CD1c-positive myeloid dendritic cell (primary cell): ENCODE measurements around the gene CSMD2.

Source experiments
- DNase-seq: peaks from one replicate; pipeline ENCODE4 v3.0.0-alpha.2; 2016; ENCODE audit errors: extremely low spot score

CSMD2 gene

GRCh38 chr1:33962061-33962460 lies 203.0 kb downstream of the CSMD2 start:
- no peak for DNase-seq

- DNase-seq, result no peak
Observed at GRCh38 chr1:33960188-33960895, 204.7 kb downstream of the CSMD2 start.

GRCh38 chr1:33957854-33958253 lies 207.2 kb downstream of the CSMD2 start:
- DNase-seq, result no peak

GRCh38 chr1:33955096-33955495 lies 209.9 kb downstream of the CSMD2 start:
- no peak for DNase-seq

GRCh38 chr1:33949570-33949969 lies 215.5 kb downstream of the CSMD2 start:
- no peak for DNase-seq

GRCh38 chr1:33948291-33948690 lies 216.7 kb downstream of the CSMD2 start:
- no peak for DNase-seq

- no peak for DNase-seq
Observed at GRCh38 chr1:33946836-33947235, 218.2 kb downstream of the CSMD2 start.

GRCh38 chr1:33944846-33945245 lies 220.2 kb downstream of the CSMD2 start:
- no peak for DNase-seq

- no peak for DNase-seq
Observed at GRCh38 chr1:33943978-33944377, 221.1 kb downstream of the CSMD2 start.

- no peak for DNase-seq
Observed at GRCh38 chr1:33932871-33933270, 232.2 kb downstream of the CSMD2 start.

- no peak for DNase-seq
Observed at GRCh38 chr1:33931111-33931475, 233.9 kb downstream of the CSMD2 start.

GRCh38 chr1:33930346-33931110 lies 234.5 kb downstream of the CSMD2 start:
- no peak for DNase-seq

GRCh38 chr1:33928251-33928650 lies 236.8 kb downstream of the CSMD2 start:
- no peak for DNase-seq

GRCh38 chr1:33927721-33928120 lies 237.3 kb downstream of the CSMD2 start:
- no peak for DNase-seq

- DNase-seq, result no peak
Observed at GRCh38 chr1:33925586-33925985, 239.4 kb downstream of the CSMD2 start.

GRCh38 chr1:33921281-33921680 lies 243.7 kb downstream of the CSMD2 start:
- DNase-seq, result no peak

GRCh38 chr1:33918368-33918767 lies 246.7 kb downstream of the CSMD2 start:
- no peak for DNase-seq

- DNase-seq, result no peak
Observed at GRCh38 chr1:33916786-33917185, 248.2 kb downstream of the CSMD2 start.

- DNase-seq, result no peak
Observed at GRCh38 chr1:33914531-33914930, 250.5 kb downstream of the CSMD2 start.

GRCh38 chr1:33908324-33908956 lies 256.6 kb downstream of the CSMD2 start:
- no peak for DNase-seq

GRCh38 chr1:33906156-33906555 lies 258.9 kb downstream of the CSMD2 start:
- DNase-seq, result no peak

- DNase-seq, result no peak
Observed at GRCh38 chr1:33905241-33905640, 259.8 kb downstream of the CSMD2 start.

GRCh38 chr1:33903210-33903589 lies 261.8 kb downstream of the CSMD2 start:
- no peak for DNase-seq
